Ascending aorta (tissue), 2 donors: Measurements from ENCODE around the gene UBE2Q1. TPM values are rescaled to one million over a fixed set of nuclear protein-coding genes. Genes with fewer than 3 reads are reported as not detected.

Source experiments
- DNase-seq, 2 donors: peaks; one replicate each; pipeline ENCODE4 v3.0.0-alpha.2; 2019; ENCODE audit warnings: low spot score in 2 of 2
- H3K27ac ChIP-seq, 2 donors: fragments of 200-600 bp; sonication (generic); one replicate each; pipeline ENCODE4 v1.5.1; 2016 to 2017; ENCODE audit warnings: mild to moderate bottlenecking in 1 of 2
- H3K27me3 ChIP-seq: fragments of 200-600 bp; sonication (generic); one replicate; pipeline ENCODE4 v1.5.1; 2017
- H3K36me3 ChIP-seq, 2 donors: fragments of 200-600 bp; sonication (generic); one replicate each; pipeline ENCODE4 v1.5.1; 2016
- H3K4me1 ChIP-seq, 2 donors: fragments of 200-600 bp; sonication (generic); one replicate each; pipeline ENCODE4 v1.5.1; 2016 to 2017; ENCODE audit warnings: mild to moderate bottlenecking in 1 of 2
- H3K4me3 ChIP-seq, 2 donors: fragments of 200-600 bp; sonication (generic); one replicate each; pipeline ENCODE4 v1.5.1; 2016 to 2017; ENCODE audit warnings: mild to moderate bottlenecking in 1 of 2
- H3K9me3 ChIP-seq, 2 donors: fragments of 200-600 bp; sonication (generic); one replicate each; pipeline ENCODE4 v1.5.1; 2016
- intact Hi-C: fragments of 100-400 bp; cut with DNase I; formaldehyde crosslinking; loops from one replicate; pipeline ENCODE4 v1.15.1; 2023
- total RNA-seq: library from RNA; depleted of rRNA; stranded (reverse); fragments of >200 nt; gene quantifications from one replicate; pipeline ENCODE4 v1.1.0, GENCODE V29; 2016
- TF ChIP-seq, protein P1 (sequence below), 3 experiments: fragments of 200-600 bp in 2 of 3; fragments of 450-650 bp in 1 of 3; sonication (generic) in 2 of 3; IDR thresholded peaks; one replicate each; pipeline ENCODE4 v1.5.1; 2016 to 2019; ENCODE audit warnings: antibody characterized with exemption in 3 of 3, mild to moderate bottlenecking in 1 of 3, moderate library complexity in 1 of 3

Gene UBE2Q1
- total RNA-seq, 1 donor from 2014 or later: 10.6 TPM

- DNase-seq: no peak
- TF ChIP-seq, protein P1, sequence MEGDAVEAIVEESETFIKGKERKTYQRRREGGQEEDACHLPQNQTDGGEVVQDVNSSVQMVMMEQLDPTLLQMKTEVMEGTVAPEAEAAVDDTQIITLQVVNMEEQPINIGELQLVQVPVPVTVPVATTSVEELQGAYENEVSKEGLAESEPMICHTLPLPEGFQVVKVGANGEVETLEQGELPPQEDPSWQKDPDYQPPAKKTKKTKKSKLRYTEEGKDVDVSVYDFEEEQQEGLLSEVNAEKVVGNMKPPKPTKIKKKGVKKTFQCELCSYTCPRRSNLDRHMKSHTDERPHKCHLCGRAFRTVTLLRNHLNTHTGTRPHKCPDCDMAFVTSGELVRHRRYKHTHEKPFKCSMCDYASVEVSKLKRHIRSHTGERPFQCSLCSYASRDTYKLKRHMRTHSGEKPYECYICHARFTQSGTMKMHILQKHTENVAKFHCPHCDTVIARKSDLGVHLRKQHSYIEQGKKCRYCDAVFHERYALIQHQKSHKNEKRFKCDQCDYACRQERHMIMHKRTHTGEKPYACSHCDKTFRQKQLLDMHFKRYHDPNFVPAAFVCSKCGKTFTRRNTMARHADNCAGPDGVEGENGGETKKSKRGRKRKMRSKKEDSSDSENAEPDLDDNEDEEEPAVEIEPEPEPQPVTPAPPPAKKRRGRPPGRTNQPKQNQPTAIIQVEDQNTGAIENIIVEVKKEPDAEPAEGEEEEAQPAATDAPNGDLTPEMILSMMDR (IDR thresholded peaks at IDR 0.05): no peak
- Histone ChIP-seq H3K4me1 (no peaks in the 10 kb centered on the region), H3K27ac (no peak overlapping the region), H3K36me3 (no peaks in the 10 kb centered on the region), H3K27me3 (no peaks in the 10 kb centered on the region), H3K9me3 (no peaks in the 10 kb centered on the region), H3K4me3 (no peak overlapping the region)
- intact Hi-C loops: no loop called here
Measured at GRCh38 chr1:154529308-154529707, 29.2 kb downstream of the UBE2Q1 start.

DNA sequence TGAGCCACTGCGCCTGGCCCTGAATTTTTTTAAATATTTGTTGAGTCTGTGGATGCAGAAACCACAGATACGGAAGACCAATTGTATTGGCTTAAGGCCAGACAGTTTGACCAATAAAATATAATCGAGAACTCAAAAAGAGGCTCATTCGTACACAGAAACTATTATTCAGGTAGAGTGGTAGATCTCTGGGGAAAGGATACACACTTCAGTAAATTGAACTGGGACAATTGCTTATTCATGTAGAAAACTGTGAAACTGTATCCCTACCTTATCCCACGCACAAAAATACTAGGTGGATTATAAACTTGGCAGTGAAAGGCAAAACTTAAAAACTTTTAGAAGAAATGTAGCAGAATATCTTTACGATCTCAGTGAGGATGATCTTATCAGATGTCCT is 31.3 kb downstream of the UBE2Q1 start:
- Histone ChIP-seq H3K4me1 (no peaks in the 10 kb centered on the region), H3K27me3 (no peaks in the 10 kb centered on the region), H3K9me3 (no peaks in the 10 kb centered on the region), H3K4me3 (no peak overlapping the region), H3K36me3 (no peaks in the 10 kb centered on the region), H3K27ac (no peak overlapping the region)
- TF ChIP-seq, protein P1 (IDR thresholded peaks at IDR 0.05): no peak
- DNase-seq: no peak
- intact Hi-C loops: no loop called here

DNA sequence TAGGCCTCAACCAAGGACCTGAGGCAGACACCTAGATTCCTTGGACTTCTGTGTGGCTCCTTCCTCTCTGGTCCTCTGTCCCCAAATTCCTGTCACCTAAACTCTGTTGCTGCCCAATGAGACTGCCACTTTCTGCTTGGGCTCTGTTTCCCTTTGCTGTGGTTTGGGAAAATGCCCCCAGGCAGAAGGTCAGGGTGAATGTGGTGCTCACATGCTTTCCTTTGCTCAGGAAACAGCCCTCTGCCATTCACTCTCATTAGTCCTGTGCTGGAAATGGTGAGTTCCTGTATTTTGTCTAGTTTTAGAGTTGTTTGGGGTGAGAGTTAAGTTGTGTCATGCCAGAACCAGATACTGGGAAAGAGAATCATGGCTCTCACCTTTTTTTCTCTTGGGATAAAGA is 33.6 kb downstream of the UBE2Q1 start:
- H3K9me3 ChIP-seq: no peaks in the 10 kb centered on the region
- no peaks in the 10 kb centered on the region for H3K4me1 ChIP-seq
- H3K4me3 ChIP-seq: no peak overlapping the region
- H3K27me3 ChIP-seq: no peaks in the 10 kb centered on the region
- intact Hi-C loops: no loop called here
- TF ChIP-seq, protein P1 (IDR thresholded peaks at IDR 0.05): no peak
- no peak overlapping the region for H3K27ac ChIP-seq
- no peaks in the 10 kb centered on the region for H3K36me3 ChIP-seq
- no peak for DNase-seq

GRCh38 chr1:154521695-154522094 is 36.8 kb downstream of the UBE2Q1 start:
- no peak for DNase-seq
- intact Hi-C loops: no loop called here
- TF ChIP-seq, protein P1 (IDR thresholded peaks at IDR 0.05): no peak

GRCh38 chr1:154520333-154520732 is 38.1 kb downstream of the UBE2Q1 start:
- no peaks in the 10 kb centered on the region for H3K4me1 ChIP-seq
- intact Hi-C loops: no loop called here
- no peaks in the 10 kb centered on the region for H3K9me3 ChIP-seq
- H3K36me3 ChIP-seq: no peaks in the 10 kb centered on the region
- TF ChIP-seq, protein P1 (IDR thresholded peaks at IDR 0.05): no peak
- no peaks in the 10 kb centered on the region for H3K27me3 ChIP-seq
- H3K27ac ChIP-seq: no peak overlapping the region
- H3K4me3 ChIP-seq: no peak overlapping the region
- DNase-seq: no peak

More at GRCh38 chr1:154521695-154522094, 36.8 kb downstream of the UBE2Q1 start:
- Histone ChIP-seq H3K9me3 (no peaks in the 10 kb centered on the region), H3K4me1 (no peaks in the 10 kb centered on the region), H3K36me3 (no peaks in the 10 kb centered on the region), H3K4me3 (no peak overlapping the region), H3K27me3 (no peaks in the 10 kb centered on the region), H3K27ac (no peak overlapping the region)

DNA sequence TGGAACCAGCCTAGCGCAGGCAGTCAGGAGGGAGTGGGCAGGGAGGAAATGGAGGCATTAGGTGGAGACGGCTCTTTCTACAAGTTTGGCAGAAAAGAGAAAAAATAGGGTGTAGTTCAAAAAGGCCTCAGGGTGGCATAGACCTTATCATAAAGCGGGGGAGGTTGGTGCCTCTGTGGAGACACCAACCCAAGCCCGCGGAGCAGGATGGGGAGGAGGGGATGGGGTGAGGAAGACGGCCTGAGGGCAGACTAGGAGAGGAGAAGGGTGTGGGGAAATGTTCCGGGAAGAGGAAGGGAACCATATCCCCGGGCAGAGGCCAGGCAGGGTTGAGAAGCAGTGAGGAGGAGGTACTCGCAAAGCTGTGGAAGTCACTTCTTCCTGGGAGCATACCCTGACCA is 38.9 kb downstream of the UBE2Q1 start:
- no peaks in the 10 kb centered on the region for H3K9me3 ChIP-seq
- H3K36me3 ChIP-seq: no peaks in the 10 kb centered on the region
- H3K4me1 ChIP-seq: no peaks in the 10 kb centered on the region
- H3K4me3 ChIP-seq: no peak overlapping the region
- H3K27me3 ChIP-seq: no peaks in the 10 kb centered on the region
- no peak for DNase-seq
- intact Hi-C loops: no loop called here
- no peak overlapping the region for H3K27ac ChIP-seq
- TF ChIP-seq, protein P1 (IDR thresholded peaks at IDR 0.05): no peak
